HL-60 (cell line): ENCODE data around the gene FOXP1.

ENCODE experiments used
- GABPA ChIP-seq: IDR thresholded peaks from 2 replicates; pipeline ENCODE4 v1.6.1; 2012; ENCODE audit warnings: low read depth
- POLR2AphosphoS5 ChIP-seq: IDR thresholded peaks from 2 replicates; pipeline ENCODE4 v1.6.1; 2012; ENCODE audit warnings: low read depth
- TF ChIP-seq, protein P1 (sequence below): IDR thresholded peaks from one replicate; pipeline ENCODE4 v1.5.1; 2011; ENCODE audit warnings: low read length, control low read depth, inconsistent platforms; ENCODE audit not compliant: insufficient read depth
- TF ChIP-seq, protein P2 (sequence below): IDR thresholded peaks from 2 replicates; pipeline ENCODE4 v1.6.1; 2012; ENCODE audit warnings: low read depth; ENCODE audit not compliant: insufficient replicate concordance

DNA sequence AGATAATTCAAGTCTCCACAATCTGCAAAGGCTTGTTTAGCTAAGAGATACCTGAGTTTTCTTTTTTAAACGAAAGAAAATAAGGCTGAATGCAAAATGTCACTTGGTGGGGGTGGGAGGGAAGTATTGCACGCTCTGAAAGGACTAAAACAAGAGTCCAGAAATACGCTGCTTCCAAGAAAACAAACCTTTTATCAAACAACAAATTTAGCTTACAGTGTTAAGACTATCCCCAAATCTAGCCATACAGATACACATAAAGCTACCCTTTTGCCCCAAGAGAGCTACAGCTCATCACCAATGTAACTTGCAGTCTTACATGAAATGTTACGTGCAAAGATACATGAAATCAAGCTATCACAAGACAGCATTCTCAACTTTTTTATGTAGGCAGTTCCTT lies 522.5 kb downstream of the FOXP1 start:
- TF ChIP-seq, protein P1, sequence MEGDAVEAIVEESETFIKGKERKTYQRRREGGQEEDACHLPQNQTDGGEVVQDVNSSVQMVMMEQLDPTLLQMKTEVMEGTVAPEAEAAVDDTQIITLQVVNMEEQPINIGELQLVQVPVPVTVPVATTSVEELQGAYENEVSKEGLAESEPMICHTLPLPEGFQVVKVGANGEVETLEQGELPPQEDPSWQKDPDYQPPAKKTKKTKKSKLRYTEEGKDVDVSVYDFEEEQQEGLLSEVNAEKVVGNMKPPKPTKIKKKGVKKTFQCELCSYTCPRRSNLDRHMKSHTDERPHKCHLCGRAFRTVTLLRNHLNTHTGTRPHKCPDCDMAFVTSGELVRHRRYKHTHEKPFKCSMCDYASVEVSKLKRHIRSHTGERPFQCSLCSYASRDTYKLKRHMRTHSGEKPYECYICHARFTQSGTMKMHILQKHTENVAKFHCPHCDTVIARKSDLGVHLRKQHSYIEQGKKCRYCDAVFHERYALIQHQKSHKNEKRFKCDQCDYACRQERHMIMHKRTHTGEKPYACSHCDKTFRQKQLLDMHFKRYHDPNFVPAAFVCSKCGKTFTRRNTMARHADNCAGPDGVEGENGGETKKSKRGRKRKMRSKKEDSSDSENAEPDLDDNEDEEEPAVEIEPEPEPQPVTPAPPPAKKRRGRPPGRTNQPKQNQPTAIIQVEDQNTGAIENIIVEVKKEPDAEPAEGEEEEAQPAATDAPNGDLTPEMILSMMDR = no peak
- TF ChIP-seq POLR2AphosphoS5 (no peak), GABPA (no peak)
- TF ChIP-seq, protein P2, sequence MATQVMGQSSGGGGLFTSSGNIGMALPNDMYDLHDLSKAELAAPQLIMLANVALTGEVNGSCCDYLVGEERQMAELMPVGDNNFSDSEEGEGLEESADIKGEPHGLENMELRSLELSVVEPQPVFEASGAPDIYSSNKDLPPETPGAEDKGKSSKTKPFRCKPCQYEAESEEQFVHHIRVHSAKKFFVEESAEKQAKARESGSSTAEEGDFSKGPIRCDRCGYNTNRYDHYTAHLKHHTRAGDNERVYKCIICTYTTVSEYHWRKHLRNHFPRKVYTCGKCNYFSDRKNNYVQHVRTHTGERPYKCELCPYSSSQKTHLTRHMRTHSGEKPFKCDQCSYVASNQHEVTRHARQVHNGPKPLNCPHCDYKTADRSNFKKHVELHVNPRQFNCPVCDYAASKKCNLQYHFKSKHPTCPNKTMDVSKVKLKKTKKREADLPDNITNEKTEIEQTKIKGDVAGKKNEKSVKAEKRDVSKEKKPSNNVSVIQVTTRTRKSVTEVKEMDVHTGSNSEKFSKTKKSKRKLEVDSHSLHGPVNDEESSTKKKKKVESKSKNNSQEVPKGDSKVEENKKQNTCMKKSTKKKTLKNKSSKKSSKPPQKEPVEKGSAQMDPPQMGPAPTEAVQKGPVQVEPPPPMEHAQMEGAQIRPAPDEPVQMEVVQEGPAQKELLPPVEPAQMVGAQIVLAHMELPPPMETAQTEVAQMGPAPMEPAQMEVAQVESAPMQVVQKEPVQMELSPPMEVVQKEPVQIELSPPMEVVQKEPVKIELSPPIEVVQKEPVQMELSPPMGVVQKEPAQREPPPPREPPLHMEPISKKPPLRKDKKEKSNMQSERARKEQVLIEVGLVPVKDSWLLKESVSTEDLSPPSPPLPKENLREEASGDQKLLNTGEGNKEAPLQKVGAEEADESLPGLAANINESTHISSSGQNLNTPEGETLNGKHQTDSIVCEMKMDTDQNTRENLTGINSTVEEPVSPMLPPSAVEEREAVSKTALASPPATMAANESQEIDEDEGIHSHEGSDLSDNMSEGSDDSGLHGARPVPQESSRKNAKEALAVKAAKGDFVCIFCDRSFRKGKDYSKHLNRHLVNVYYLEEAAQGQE = no peak
